ENCODE measurements around the gene DPYD.

The DPYD gene

DNA sequence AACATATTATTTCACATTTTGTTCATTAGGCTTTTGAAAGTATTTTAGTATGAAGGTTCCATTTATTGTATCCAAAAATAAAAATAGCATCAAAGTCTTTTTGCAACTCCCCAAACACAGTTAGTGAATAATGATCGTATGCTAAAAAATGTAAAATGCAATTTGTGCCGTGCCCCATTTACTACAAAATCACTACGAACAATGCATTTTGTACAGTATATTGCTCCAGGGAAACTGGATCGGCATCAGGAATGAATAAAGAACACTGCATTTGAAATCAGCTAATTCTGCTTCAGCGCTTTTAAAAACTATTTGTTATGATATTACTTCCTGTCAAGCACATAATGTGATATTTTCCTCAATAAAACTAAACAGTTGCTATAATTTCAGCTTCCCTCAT, 547.8 kb downstream of the DPYD start:
- Histone ChIP-seq H3K4me1 (ENCODE audit: low read depth, poor library complexity, severe bottlenecking) (no peaks in the 10 kb centered on the region), H2AFZ (ENCODE audit: low read depth) (no peak overlapping the region), H3K36me3 (ENCODE audit: insufficient read depth) (no peaks in the 10 kb centered on the region), H3K79me2 (ENCODE audit: insufficient read depth, low read depth) (no peaks in the 10 kb centered on the region), H3K4me2 (no peak overlapping the region), H4K20me1 (ENCODE audit: insufficient read depth) (no peaks in the 10 kb centered on the region), H3K4me3 (IDR thresholded peaks at IDR 0.05; ENCODE audit: insufficient read depth, low read depth, low read length) (no peak overlapping the region), H3K9ac (no peak overlapping the region), H3K27me3 (ENCODE audit: insufficient read depth, low read depth) (no peaks in the 10 kb centered on the region), H3K27ac (no peak overlapping the region)
- TF ChIP-seq, protein P1, sequence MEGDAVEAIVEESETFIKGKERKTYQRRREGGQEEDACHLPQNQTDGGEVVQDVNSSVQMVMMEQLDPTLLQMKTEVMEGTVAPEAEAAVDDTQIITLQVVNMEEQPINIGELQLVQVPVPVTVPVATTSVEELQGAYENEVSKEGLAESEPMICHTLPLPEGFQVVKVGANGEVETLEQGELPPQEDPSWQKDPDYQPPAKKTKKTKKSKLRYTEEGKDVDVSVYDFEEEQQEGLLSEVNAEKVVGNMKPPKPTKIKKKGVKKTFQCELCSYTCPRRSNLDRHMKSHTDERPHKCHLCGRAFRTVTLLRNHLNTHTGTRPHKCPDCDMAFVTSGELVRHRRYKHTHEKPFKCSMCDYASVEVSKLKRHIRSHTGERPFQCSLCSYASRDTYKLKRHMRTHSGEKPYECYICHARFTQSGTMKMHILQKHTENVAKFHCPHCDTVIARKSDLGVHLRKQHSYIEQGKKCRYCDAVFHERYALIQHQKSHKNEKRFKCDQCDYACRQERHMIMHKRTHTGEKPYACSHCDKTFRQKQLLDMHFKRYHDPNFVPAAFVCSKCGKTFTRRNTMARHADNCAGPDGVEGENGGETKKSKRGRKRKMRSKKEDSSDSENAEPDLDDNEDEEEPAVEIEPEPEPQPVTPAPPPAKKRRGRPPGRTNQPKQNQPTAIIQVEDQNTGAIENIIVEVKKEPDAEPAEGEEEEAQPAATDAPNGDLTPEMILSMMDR (conservative IDR thresholded peaks at IDR 0.05; ENCODE audit: low read depth, low read length) = no peak

DNA sequence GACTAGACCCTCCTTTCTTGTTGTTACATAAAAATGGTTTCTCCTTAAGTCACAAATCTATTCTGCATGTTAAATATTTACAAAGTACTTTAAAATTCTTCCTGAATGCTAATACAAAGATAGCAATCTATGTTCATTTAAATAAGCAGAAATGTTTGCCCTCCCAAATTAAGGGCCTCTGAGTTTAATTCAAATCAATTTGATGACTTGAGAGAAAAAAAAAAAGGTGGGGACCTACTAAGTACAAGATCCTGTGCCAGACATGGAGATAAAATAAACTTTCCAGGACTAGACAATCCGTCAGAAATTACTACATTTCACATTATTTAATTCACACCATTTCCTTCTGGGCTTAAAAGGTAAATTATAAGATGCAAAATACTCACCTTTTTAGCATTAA, 548.3 kb downstream of the DPYD start:
- H3K4me1 ChIP-seq (ENCODE audit: low read depth, poor library complexity, severe bottlenecking) = no peaks in the 10 kb centered on the region
- no peaks in the 10 kb centered on the region for H4K20me1 ChIP-seq (ENCODE audit: insufficient read depth)
- no peak overlapping the region for H3K27ac ChIP-seq
- no peak overlapping the region for H3K4me3 ChIP-seq (IDR thresholded peaks at IDR 0.05; ENCODE audit: insufficient read depth, low read depth, low read length)
- no peaks in the 10 kb centered on the region for H3K79me2 ChIP-seq (ENCODE audit: insufficient read depth, low read depth)
- no peak overlapping the region for H3K4me2 ChIP-seq
- no peak overlapping the region for H3K9ac ChIP-seq
- no peak overlapping the region for H2AFZ ChIP-seq (ENCODE audit: low read depth)
- no peaks in the 10 kb centered on the region for H3K36me3 ChIP-seq (ENCODE audit: insufficient read depth)
- no peaks in the 10 kb centered on the region for H3K27me3 ChIP-seq (ENCODE audit: insufficient read depth, low read depth)
- TF ChIP-seq, protein P1 (conservative IDR thresholded peaks at IDR 0.05; ENCODE audit: low read depth, low read length) = no peak

DNA sequence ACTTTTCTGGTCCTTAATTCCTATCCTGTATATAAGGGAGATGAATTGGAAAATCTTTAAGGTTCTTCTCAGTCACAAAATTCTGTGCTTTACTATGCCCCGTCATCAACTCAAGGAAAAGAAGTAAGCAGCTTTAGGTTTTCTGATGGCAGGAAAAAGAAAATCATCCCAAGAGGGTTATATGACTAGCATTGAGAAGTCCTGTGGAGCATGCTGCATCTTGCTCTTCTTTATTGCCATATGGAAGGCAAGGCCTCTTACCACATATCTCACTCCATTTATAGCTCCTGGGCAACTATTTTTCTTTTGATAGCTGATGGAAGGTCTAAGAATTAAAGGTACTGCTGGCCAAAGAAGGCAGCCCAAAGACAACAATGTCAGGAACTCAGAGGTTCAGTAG, 552.5 kb downstream of the DPYD start:
- H3K27me3 ChIP-seq (ENCODE audit: insufficient read depth, low read depth) = no peaks in the 10 kb centered on the region

DNA sequence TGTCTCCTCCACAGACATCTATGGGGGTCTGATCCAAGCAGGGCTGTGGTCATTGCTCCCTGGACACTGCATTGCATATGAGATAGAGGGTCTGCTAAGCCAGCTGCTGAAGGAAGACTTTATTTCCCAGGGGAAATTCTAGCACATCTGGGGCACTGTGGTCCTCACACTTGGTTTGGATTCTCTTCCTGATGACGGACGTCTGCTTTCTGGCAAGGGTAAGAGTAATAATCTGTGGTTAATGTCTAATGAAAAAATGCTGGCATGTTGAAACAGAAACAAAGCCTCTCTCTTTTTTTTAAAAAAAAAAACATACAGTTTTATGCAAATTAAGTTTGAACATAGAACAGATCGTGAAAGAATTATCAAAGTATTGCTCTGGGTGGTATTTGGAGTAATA, 553.9 kb downstream of the DPYD start:
- H3K36me3 ChIP-seq (ENCODE audit: insufficient read depth) = no peaks in the 10 kb centered on the region
- H3K79me2 ChIP-seq (ENCODE audit: insufficient read depth, low read depth) = no peaks in the 10 kb centered on the region
- no peak overlapping the region for H2AFZ ChIP-seq (ENCODE audit: low read depth)
- no peak overlapping the region for H3K4me3 ChIP-seq (IDR thresholded peaks at IDR 0.05; ENCODE audit: insufficient read depth, low read depth, low read length)
- TF ChIP-seq, protein P1 (conservative IDR thresholded peaks at IDR 0.05; ENCODE audit: low read depth, low read length) = no peak
- no peaks in the 10 kb centered on the region for H3K4me1 ChIP-seq (ENCODE audit: low read depth, poor library complexity, severe bottlenecking)
- H4K20me1 ChIP-seq (ENCODE audit: insufficient read depth) = no peaks in the 10 kb centered on the region
- no peaks in the 10 kb centered on the region for H3K27me3 ChIP-seq (ENCODE audit: insufficient read depth, low read depth)
- H3K4me2 ChIP-seq = no peak overlapping the region
- no peak overlapping the region for H3K9ac ChIP-seq
- H3K27ac ChIP-seq = no peak overlapping the region

More for the DNA sequence above, 552.5 kb downstream of the DPYD start:
- Histone ChIP-seq H2AFZ (ENCODE audit: low read depth) (no peak overlapping the region), H3K4me1 (ENCODE audit: low read depth, poor library complexity, severe bottlenecking) (no peaks in the 10 kb centered on the region), H3K4me2 (no peak overlapping the region), H3K4me3 (IDR thresholded peaks at IDR 0.05; ENCODE audit: insufficient read depth, low read depth, low read length) (no peak overlapping the region), H3K9ac (no peak overlapping the region), H4K20me1 (ENCODE audit: insufficient read depth) (no peaks in the 10 kb centered on the region), H3K27ac (no peak overlapping the region), H3K36me3 (ENCODE audit: insufficient read depth) (no peaks in the 10 kb centered on the region), H3K79me2 (ENCODE audit: insufficient read depth, low read depth) (no peaks in the 10 kb centered on the region)
- TF ChIP-seq, protein P1 (conservative IDR thresholded peaks at IDR 0.05; ENCODE audit: low read depth, low read length) = no peak
